ENCODE results near the gene ALOX5AP. TPM values are rescaled to one million over a fixed set of nuclear protein-coding genes. Genes with fewer than 3 reads are reported as not detected.

Gene ALOX5AP
- total RNA-seq, 1 donor from 2014 or later: 4.5 TPM

DNA sequence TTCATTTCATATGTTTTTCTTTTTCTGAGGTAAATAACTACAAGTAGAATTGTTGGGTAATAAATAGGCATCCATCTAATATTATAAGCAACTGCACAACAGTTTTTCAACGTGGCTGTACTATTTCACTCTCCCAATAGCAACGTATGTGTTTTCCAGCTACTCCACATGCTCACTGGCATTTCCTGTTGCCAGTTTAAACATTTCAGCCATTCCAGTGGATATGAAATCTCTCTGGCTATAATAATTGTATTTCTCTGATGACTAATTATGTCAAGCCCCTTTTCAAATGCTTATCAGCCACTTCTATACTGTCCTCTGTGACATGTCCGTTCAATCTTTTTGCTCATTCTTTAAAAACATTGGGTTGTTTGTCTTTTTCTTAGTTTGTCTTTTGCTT is 26.8 kb upstream of the ALOX5AP start:
- DNase-seq (ENCODE audit: low read depth) (peak; percentile 61), FAIRE-seq (peak; percentile 9)
- Histone ChIP-seq H3K4me2 (ENCODE audit: low read length) (peak overlapping the region; percentile 34), H3K4me1 (ENCODE audit: insufficient read depth, low read length) (peaks cover 6% of the 10 kb centered on the region), H2AFZ (ENCODE audit: low read depth, low read length) (no peak overlapping the region), H3K4me3 (ENCODE audit: insufficient read depth, low read depth, low read length) (no peak overlapping the region), H4K20me1 (ENCODE audit: insufficient read depth, low read length) (no peaks in the 10 kb centered on the region), H3K9ac (ENCODE audit: low read length) (no peak overlapping the region), H3K27ac (ENCODE audit: low read depth, low read length) (no peak overlapping the region), H3K79me2 (ENCODE audit: insufficient read depth, low read length) (no peaks in the 10 kb centered on the region), H3K36me3 (ENCODE audit: insufficient read depth, low read length) (no peaks in the 10 kb centered on the region), H3K9me3 (ENCODE audit: insufficient read depth, low read depth, low read length) (no peaks in the 10 kb centered on the region), H3K27me3 (ENCODE audit: insufficient read depth, low read length) (no peaks in the 10 kb centered on the region)
- Mint-ChIP-seq H3K36me3 (ENCODE audit: low read depth, unreplicated experiment) (peaks cover 2% of the 10 kb centered on the region), H3K4me3 (ENCODE audit: unreplicated experiment) (no peak overlapping the region), H3K9me3 (ENCODE audit: unreplicated experiment) (no peaks in the 10 kb centered on the region), H3K27ac (ENCODE audit: unreplicated experiment) (no peak overlapping the region), H3K4me1 (ENCODE audit: low read depth, unreplicated experiment) (peaks cover 26% of the 10 kb centered on the region), H3K27me3 (ENCODE audit: low read depth, unreplicated experiment) (peaks cover 4% of the 10 kb centered on the region)
- TF ChIP-seq, protein P1, sequence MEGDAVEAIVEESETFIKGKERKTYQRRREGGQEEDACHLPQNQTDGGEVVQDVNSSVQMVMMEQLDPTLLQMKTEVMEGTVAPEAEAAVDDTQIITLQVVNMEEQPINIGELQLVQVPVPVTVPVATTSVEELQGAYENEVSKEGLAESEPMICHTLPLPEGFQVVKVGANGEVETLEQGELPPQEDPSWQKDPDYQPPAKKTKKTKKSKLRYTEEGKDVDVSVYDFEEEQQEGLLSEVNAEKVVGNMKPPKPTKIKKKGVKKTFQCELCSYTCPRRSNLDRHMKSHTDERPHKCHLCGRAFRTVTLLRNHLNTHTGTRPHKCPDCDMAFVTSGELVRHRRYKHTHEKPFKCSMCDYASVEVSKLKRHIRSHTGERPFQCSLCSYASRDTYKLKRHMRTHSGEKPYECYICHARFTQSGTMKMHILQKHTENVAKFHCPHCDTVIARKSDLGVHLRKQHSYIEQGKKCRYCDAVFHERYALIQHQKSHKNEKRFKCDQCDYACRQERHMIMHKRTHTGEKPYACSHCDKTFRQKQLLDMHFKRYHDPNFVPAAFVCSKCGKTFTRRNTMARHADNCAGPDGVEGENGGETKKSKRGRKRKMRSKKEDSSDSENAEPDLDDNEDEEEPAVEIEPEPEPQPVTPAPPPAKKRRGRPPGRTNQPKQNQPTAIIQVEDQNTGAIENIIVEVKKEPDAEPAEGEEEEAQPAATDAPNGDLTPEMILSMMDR (IDR thresholded peaks at IDR 0.05; ENCODE audit: insufficient read depth, low read depth, low read length): no peak
- TF ChIP-seq EZH2 (IDR thresholded peaks at IDR 0.05; ENCODE audit: insufficient read depth, low read length): no peak

GRCh38 chr13:30710442-30710841 is 24.9 kb upstream of the ALOX5AP start:
- Mint-ChIP-seq H3K36me3 (ENCODE audit: low read depth, unreplicated experiment) (no peaks in the 10 kb centered on the region), H3K9me3 (ENCODE audit: unreplicated experiment) (no peaks in the 10 kb centered on the region), H3K4me3 (ENCODE audit: unreplicated experiment) (no peak overlapping the region), H3K4me1 (ENCODE audit: low read depth, unreplicated experiment) (peaks cover 27% of the 10 kb centered on the region), H3K27me3 (ENCODE audit: low read depth, unreplicated experiment) (no peaks in the 10 kb centered on the region), H3K27ac (ENCODE audit: unreplicated experiment) (no peak overlapping the region)
- Histone ChIP-seq H3K9me3 (ENCODE audit: insufficient read depth, low read depth, low read length) (no peaks in the 10 kb centered on the region), H3K36me3 (ENCODE audit: insufficient read depth, low read length) (no peaks in the 10 kb centered on the region), H3K79me2 (ENCODE audit: insufficient read depth, low read length) (no peaks in the 10 kb centered on the region), H2AFZ (ENCODE audit: low read depth, low read length) (no peak overlapping the region), H3K4me3 (ENCODE audit: insufficient read depth, low read depth, low read length) (no peak overlapping the region), H4K20me1 (ENCODE audit: insufficient read depth, low read length) (no peaks in the 10 kb centered on the region), H3K9ac (ENCODE audit: low read length) (no peak overlapping the region), H3K27me3 (ENCODE audit: insufficient read depth, low read length) (no peaks in the 10 kb centered on the region), H3K4me2 (ENCODE audit: low read length) (no peak overlapping the region), H3K4me1 (ENCODE audit: insufficient read depth, low read length) (peaks cover 6% of the 10 kb centered on the region), H3K27ac (ENCODE audit: low read depth, low read length) (no peak overlapping the region)
- TF ChIP-seq EZH2 (IDR thresholded peaks at IDR 0.05; ENCODE audit: insufficient read depth, low read length): no peak
- TF ChIP-seq, protein P1 (IDR thresholded peaks at IDR 0.05; ENCODE audit: insufficient read depth, low read depth, low read length): no peak
- FAIRE-seq (no peak), DNase-seq (ENCODE audit: low read depth) (no peak)

DNA sequence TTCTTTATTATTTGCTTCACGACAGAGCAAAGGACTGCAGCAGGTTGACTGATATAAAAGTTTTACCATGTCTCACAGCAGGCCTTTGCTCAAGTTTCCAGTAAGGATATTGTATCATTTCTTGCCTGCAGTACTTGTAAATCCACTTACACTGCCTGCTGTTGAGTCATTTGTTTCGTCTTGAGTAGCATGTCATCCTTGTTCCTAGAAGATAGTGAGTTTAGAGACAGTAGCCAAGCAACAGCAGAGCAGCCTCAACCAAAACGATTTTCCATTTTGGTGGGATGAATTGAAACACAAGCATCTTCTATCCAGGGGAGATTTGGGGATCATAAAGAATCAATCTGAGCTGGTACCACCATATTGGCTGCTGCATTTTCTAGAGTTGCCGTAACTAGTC is 24.0 kb upstream of the ALOX5AP start:
- H3K27me3 Mint-ChIP-seq (ENCODE audit: low read depth, unreplicated experiment): no peaks in the 10 kb centered on the region
- Histone ChIP-seq H3K9me3 (ENCODE audit: insufficient read depth, low read depth, low read length) (no peaks in the 10 kb centered on the region), H3K4me2 (ENCODE audit: low read length) (no peak overlapping the region), H3K4me3 (ENCODE audit: insufficient read depth, low read depth, low read length) (no peak overlapping the region), H3K9ac (ENCODE audit: low read length) (no peak overlapping the region), H3K79me2 (ENCODE audit: insufficient read depth, low read length) (no peaks in the 10 kb centered on the region), H3K4me1 (ENCODE audit: insufficient read depth, low read length) (peaks cover 6% of the 10 kb centered on the region), H3K36me3 (ENCODE audit: insufficient read depth, low read length) (no peaks in the 10 kb centered on the region), H2AFZ (ENCODE audit: low read depth, low read length) (peak overlapping the region; percentile 11), H4K20me1 (ENCODE audit: insufficient read depth, low read length) (no peaks in the 10 kb centered on the region), H3K27ac (ENCODE audit: low read depth, low read length) (no peak overlapping the region), H3K27me3 (ENCODE audit: insufficient read depth, low read length) (no peaks in the 10 kb centered on the region)
- DNase-seq (ENCODE audit: low read depth): peak; percentile 61
- peak overlapping the region; percentile 28 for H3K27ac Mint-ChIP-seq (ENCODE audit: unreplicated experiment)
- no peaks in the 10 kb centered on the region for H3K36me3 Mint-ChIP-seq (ENCODE audit: low read depth, unreplicated experiment)
- peaks cover 27% of the 10 kb centered on the region for H3K4me1 Mint-ChIP-seq (ENCODE audit: low read depth, unreplicated experiment)
- FAIRE-seq: peak; percentile 49
- H3K9me3 Mint-ChIP-seq (ENCODE audit: unreplicated experiment): no peaks in the 10 kb centered on the region
- TF ChIP-seq, protein P1 (IDR thresholded peaks at IDR 0.05; ENCODE audit: insufficient read depth, low read depth, low read length): no peak
- no peak for TF ChIP-seq EZH2 (IDR thresholded peaks at IDR 0.05; ENCODE audit: insufficient read depth, low read length)
- no peak overlapping the region for H3K4me3 Mint-ChIP-seq (ENCODE audit: unreplicated experiment)

Data from astrocyte (in vitro differentiated cells and primary cell).